HG03432 (cell line): ENCODE data around the gene WBP2NL.

Experiments
- ATAC-seq: cut with Tn5 transposase; IDR thresholded peaks from one replicate; pipeline ENCODE4 v1.9.1; 2021; ENCODE audit warnings: mild to moderate bottlenecking, moderate library complexity; ENCODE audit not compliant: unreplicated experiment

The WBP2NL gene

GRCh38 chr22:42025421-42025820, 26.8 kb downstream of the WBP2NL start:
- no peak for ATAC-seq

- no peak for ATAC-seq
Observed at GRCh38 chr22:42026705-42027104, 28.1 kb downstream of the WBP2NL start.

- no peak for ATAC-seq
Observed at GRCh38 chr22:42033263-42034181, 34.9 kb downstream of the WBP2NL start.

GRCh38 chr22:42035256-42035655, 36.7 kb downstream of the WBP2NL start:
- ATAC-seq: no peak

- ATAC-seq: no peak
Observed at GRCh38 chr22:42039271-42039670, 40.7 kb downstream of the WBP2NL start.

GRCh38 chr22:42041784-42042183, 43.2 kb downstream of the WBP2NL start:
- ATAC-seq: no peak

- ATAC-seq: no peak
Observed at GRCh38 chr22:42050641-42051180, 52.1 kb downstream of the WBP2NL start.

GRCh38 chr22:42052765-42053164, 54.2 kb downstream of the WBP2NL start:
- no peak for ATAC-seq

GRCh38 chr22:42056757-42057511, 58.3 kb downstream of the WBP2NL start:
- no peak for ATAC-seq

GRCh38 chr22:42060489-42060888, 61.9 kb downstream of the WBP2NL start:
- ATAC-seq: no peak

GRCh38 chr22:42061041-42061440, 62.5 kb downstream of the WBP2NL start:
- ATAC-seq: no peak

GRCh38 chr22:42062506-42063170, 64.0 kb downstream of the WBP2NL start:
- no peak for ATAC-seq

GRCh38 chr22:42064629-42065028, 66.0 kb downstream of the WBP2NL start:
- no peak for ATAC-seq

GRCh38 chr22:42065438-42066125, 67.0 kb downstream of the WBP2NL start:
- no peak for ATAC-seq

GRCh38 chr22:42066126-42066761, 67.7 kb downstream of the WBP2NL start:
- no peak for ATAC-seq

GRCh38 chr22:42066937-42067336, 68.3 kb downstream of the WBP2NL start:
- ATAC-seq: no peak

- ATAC-seq: no peak
Observed at GRCh38 chr22:42067671-42068251, 69.2 kb downstream of the WBP2NL start.

- no peak for ATAC-seq
Observed at GRCh38 chr22:42068291-42068690, 69.7 kb downstream of the WBP2NL start.

- peak; percentile 5 for ATAC-seq
Observed at GRCh38 chr22:42069801-42070516, 71.4 kb downstream of the WBP2NL start.
